NCI-H748 (cell line): ENCODE measurements around the gene DNAJB1.
A peak's percentile ranks its signal among the peaks of the same experiment; 100 is the strongest.
"Not testable (repeated sequence)": the region's sequence is repeated elsewhere in the genome, so short reads cannot be mapped to it uniquely, and the experiment has no call there.

ENCODE experiments used
- DNase-seq: peaks from one replicate; lab custom pipeline; 2025; ENCODE audit not compliant: unreplicated experiment; lab: John Stamatoyannopoulos, UW

Gene DNAJB1

DNA sequence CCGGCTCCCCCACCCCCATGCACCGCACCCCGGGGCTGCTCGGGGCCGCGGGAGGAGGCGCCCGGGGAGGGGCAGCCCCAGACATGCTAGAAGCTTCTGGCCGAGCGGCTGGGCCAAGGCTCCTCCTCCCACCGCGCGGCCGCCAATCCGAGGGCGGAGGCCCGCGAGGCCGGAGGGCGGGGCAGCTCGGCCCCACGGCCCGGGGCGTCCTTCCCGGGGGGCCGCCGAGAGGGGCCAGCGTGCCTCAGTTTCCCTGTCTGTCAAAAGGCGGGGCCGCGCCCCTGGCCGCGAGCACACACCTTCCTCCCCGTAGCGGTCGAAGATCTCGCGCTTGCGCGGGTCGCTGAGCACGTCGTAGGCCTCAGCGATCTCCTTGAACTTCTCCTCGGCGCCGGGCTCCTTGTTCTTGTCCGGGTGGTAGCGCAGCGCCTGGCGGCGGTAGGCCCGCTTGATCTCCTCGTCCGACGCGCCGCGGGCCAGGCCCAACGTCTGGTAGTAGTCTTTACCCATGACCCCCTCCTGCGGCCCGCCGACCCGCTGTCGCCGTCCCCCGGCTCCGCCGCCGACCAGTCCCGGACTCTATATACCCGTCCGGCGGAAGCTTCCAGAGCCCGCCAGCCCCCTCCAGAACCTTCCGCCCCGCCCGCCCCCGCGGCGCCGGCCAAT is at the start of gene DNAJB1:
DNAJB1 (minus strand) TSS at position 558 of the 666 bp plus-strand sequence; CDS start at position 510, 48 bp downstream.
- peak; percentile 62 for DNase-seq

- no peak for DNase-seq
Observed at GRCh38 chr19:14567079-14567478, 48.9 kb upstream of the DNAJB1 start.

GRCh38 chr19:14566712-14567077 is 48.5 kb upstream of the DNAJB1 start:
- no peak for DNase-seq

DNA sequence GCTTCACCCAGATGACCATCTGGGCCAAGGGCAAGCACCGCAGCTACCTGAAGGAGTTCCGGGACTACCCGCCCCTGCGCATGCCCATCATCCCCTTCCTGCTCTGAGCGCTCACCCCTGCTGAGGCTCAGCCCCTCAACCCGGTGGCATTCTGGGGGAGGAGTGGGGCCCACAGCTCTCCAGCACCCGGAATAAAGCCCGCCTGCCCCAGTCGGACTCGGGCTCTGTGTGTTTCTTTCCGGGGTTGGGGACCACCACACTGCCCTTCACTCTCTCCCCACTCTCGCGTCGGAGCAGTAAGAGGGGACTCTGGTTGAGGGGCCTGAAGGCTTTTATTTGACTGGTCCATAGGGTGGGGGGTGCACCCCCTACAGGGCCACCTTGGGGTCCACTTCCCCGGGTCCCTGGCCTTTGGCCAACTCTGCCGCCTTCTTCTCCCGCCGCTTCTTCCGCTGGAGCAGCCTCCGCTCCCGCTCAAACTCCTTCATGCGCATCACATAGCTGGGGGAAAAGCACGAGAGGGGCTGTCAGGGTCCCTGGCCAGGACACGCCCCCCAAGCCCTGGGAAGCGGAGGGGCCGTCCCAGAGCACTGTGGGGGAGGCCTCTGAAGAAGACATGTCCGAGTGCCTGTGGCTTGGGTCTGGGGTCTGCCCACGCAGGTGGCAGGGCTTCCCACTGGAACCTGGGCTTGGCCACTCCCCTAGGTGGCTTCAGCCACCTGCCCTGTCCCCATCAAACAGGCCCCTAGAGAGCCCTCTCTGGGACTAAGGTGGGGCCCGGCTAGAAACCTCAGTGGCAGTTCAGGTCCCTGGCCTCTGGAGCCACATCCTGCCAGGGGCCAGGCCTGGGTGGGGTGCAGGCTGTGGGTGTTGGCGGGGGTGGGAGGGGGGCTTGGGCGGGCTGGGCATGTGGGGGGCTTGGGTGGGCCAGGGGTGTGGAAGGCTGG is 47.8 kb upstream of the DNAJB1 start:
- DNase-seq: no peak

DNA sequence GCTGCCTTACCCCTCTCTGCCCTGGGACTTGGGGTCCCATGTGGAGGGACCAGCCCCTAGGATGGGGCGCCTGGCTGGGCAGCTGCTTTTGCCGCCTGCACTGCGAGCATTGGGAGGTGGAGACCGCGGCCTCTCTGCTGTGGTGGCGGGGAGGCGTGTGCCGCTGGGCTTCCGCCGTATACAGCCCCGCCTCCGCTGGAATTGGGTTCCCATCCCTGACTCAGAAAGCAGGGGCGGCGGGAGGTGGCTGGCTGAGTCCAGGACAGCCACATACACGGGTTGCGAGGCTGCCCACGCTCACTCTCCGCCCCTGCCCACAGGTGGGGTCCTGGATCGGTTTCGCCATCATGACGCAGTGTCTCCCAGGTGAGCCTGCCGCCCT is 47.1 kb upstream of the DNAJB1 start:
- no peak for DNase-seq

GRCh38 chr19:14564652-14565297 is 46.6 kb upstream of the DNAJB1 start:
- not testable (repeated sequence) for DNase-seq

- peak; percentile 7 for DNase-seq
Observed at GRCh38 chr19:14563989-14564651, 45.9 kb upstream of the DNAJB1 start.

DNA sequence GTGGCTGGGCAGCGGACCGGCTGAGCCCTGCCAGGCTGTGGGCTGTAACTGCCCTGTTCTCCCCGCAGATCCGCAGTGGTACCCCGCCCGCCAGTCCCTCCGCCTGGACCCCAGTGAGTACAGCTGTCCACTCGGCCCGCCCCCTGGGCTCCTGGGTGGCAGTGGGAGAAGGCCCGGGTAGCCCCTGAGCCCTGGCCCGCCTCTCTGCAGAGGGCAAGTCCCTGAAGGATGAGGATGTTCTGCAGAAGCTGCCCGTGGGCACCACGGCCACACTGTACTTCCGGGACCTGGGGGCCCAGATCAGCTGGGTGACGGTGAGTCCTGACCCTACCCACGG is 45.4 kb upstream of the DNAJB1 start:
- DNase-seq: no peak

- DNase-seq: no peak
Observed at GRCh38 chr19:14562660-14563589, 44.7 kb upstream of the DNAJB1 start.

DNA sequence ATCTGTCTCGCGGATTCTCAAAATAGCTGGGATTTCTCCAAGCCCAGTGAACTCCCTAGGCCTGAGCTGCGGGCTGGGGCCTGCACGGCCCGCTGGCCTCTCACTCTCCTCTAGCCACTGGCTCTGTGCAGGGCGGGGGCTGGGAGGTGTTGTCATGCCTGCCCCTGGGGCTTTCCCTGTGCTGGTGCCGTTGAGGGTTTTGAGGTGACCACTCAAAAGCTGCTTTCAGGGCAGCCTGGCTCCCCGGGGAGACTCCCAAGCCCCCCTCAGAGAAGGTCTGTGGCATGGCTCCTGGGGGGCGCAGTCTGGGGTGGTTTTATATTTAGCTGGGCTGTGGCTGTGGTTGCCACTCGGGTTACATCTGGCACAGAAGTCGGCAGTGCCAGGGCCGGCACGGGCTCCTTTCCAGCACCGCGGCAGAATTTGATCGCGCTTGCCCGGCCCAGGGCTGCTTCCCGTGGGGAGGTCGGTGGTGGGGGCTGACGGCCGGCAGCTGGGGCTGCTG is 43.7 kb upstream of the DNAJB1 start:
- no peak for DNase-seq

- no peak for DNase-seq
Observed at GRCh38 chr19:14561249-14561648, 43.1 kb upstream of the DNAJB1 start.

DNA sequence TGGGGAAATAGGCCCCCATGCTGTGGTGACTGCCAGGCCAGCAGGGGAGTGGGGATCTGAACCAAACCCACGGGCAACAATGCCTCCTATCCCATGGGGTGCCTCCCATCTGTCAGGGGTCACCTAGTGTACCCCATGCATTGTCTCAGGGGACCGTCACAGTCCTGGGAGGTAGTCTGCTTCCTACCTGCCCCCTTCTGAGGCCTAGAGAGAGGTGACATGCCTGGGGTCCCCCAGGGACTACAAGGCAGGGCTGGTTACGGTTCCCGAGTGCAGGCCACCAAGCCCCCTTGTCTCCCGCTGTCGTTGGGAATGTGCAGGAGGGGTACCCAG is 42.5 kb upstream of the DNAJB1 start:
- no peak for DNase-seq

DNA sequence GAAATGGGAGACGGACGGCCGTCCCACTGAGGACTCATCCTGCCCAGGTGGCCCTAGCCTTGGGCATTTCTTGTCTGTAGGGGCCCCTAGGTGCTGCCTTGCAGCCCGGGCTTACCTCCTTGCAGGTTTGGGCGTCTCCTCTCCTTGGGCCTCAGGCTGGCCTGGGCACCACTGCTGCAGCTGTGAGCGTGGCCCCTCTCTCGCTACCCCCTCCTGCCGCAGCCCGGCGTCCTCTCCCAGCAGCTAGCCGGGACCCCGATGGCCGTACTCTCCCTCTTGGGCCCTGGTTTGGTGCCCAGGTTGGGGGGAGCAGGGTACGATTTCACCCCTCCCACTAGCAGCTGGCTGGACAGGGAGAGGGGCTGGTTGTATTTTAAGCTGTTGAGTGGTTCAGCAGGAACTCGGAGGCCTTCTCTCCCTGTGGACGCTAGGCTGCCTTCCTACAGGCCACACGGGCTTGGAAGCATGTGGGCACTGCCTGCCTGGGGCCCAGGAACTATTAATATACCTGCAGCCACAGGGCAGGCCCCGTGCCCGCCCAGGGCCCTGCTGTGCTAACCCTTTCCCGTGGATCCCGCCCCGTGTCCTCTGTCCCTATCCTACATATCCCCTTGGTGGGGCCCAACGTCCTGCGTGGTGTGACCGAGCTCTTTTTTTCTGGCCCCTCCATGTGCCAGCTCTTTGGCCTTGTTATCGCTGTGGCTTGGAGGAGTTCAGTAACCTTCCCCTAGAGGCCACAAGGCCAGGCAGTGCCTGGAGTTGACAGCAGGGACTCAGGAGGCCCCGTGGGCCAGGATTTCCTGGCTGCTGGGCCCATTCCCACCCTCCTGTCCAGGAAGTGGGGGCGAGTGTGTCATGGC is 41.9 kb upstream of the DNAJB1 start:
- no peak for DNase-seq

- DNase-seq: no peak
Observed at GRCh38 chr19:14558370-14559066, 40.3 kb upstream of the DNAJB1 start.

GRCh38 chr19:14556662-14557188 is 38.5 kb upstream of the DNAJB1 start:
- peak; percentile 14 for DNase-seq

DNA sequence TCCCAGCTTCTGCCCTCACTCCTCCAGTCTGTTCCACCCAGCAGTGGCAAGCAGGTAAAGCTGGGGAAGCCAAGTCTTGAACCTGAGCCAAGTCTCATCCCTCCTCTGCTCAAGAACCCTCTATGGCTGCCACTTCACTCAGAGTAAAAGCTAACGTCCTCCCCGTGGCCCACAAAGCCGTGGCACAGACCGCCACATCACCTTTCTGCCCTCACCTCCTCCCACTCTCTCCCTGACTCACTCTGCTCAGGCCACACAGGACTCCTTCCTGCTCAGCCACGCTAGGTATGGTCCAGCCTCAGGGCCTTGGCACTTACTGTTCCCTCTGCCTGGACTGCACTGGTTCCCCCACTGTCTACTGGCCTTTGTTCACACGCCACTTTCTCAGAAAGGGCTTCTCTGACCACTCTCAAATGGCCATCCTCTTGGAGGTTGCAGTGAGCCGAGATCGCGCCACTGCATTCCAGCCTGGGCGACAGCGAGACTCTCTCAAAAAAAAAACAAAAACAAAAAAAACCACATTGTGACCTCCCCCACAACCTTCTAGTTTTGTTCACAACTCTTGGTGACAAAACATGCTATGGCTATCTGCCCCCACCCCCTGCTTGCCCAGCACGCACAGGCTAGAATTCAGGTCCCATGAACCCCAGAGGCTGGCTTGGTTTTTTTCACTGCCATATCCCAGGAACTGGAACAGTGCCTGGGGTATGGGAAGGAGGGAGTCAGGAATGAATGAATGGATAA is 37.9 kb upstream of the DNAJB1 start:
- no peak for DNase-seq

DNA sequence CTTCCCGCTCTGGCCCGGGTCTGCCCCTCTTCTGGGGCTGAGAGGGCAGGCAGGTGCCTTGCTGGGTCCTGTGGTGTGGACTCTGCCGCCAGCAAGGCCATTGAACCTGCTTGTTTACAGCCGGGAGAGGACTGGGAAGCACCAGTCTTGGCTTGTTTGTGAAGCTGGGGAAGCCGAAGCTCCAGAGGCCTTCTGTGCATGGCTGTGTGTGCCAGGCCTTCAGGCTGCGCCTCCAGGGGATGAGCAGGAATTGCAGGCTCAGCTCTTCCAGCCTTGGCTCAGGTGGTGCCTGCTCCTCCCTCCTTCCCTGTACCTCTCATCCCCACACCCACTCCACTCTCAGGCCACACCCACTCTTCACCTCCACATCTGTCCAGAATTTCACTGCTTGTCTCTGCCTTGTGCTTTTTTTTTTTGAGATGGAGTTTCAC is 36.2 kb upstream of the DNAJB1 start:
- DNase-seq: no peak

- no peak for DNase-seq
Observed at GRCh38 chr19:14553939-14554243, 35.7 kb upstream of the DNAJB1 start.
